DMS114 treated with DMSO at 0.1 percent for 48 hours (cell line): Measurements from ENCODE around the gene PAMR1.

Experiments
- DNase-seq: peaks from one replicate; lab custom pipeline; 2025; ENCODE audit not compliant: unreplicated experiment; lab: John Stamatoyannopoulos, UW

PAMR1 gene

GRCh38 chr11:35496416-35496815, 29.0 kb downstream of the PAMR1 start:
- DNase-seq: no peak

- DNase-seq: no peak
These were observed 30.4 kb downstream of the PAMR1 start for GRCh38 chr11:35494957-35495490.

- no peak for DNase-seq
These were observed 34.1 kb downstream of the PAMR1 start for GRCh38 chr11:35491231-35491871.

DNA sequence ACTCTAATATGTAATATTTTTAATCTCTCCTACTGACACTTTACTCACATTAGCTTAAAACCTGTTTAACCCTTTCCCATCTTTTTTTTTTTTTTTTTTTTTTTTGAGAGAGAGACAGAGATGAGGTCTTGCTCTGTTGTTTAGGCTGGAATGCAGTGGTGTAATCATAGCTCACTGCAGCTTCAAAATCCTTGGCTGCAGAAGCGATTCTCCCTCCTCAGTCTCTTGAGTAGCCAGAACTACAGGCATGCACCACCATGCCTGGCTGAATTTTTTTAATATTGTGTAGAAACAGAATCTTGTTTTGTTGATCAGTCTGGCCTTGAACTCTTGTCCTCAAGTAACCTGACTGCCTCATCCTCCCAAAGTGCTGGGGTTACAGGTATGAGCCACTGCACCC, 37.3 kb downstream of the PAMR1 start:
- DNase-seq: no peak

DNA sequence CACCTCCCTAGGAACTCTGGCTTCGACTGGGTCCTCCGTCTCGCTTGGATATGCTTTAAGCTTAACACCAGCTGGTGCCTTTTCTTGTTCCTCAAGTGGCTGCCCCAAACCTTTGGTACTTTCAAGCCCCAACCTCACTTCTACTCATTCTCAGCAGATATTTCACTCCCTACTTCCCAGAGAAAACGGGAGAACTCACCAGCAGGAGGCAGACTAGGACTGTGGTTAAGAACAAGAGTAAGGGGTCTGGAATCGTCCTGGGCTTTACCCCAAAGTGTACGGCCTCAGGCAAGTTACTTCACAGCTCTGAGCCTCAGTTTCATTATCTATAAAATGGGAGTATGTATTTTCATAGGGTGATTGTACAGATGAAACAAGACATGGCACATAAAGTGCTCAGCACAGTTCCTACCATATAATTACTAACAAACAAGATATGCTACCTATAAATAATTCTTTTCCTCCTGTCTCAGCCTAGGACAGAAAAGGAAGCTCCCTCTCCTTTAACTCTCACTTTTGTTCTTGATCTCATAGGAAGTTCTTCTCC, 37.8 kb downstream of the PAMR1 start:
- peak; percentile 37 for DNase-seq

DNA sequence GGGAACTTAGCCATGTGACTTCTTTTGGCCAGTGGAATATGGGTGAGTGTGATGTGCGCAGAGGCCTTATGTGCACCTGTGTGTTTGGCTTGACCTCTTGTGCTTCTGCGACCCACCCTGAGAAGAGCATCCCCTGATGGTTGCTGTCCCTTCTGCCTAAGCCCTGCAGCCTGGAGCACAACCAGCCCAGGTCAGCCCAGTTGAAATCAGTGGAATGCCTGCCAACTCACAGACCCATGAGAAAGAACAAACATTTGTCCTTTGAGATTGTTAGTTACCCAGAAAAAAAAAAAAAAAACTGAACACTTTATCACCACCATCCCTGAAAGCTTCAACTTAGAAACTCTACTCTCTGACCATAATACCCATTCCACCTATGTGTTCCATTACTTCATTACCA, 38.5 kb downstream of the PAMR1 start:
- DNase-seq: no peak

- peak; percentile 13 for DNase-seq
These were observed 39.0 kb downstream of the PAMR1 start for GRCh38 chr11:35486446-35486845.

DNA sequence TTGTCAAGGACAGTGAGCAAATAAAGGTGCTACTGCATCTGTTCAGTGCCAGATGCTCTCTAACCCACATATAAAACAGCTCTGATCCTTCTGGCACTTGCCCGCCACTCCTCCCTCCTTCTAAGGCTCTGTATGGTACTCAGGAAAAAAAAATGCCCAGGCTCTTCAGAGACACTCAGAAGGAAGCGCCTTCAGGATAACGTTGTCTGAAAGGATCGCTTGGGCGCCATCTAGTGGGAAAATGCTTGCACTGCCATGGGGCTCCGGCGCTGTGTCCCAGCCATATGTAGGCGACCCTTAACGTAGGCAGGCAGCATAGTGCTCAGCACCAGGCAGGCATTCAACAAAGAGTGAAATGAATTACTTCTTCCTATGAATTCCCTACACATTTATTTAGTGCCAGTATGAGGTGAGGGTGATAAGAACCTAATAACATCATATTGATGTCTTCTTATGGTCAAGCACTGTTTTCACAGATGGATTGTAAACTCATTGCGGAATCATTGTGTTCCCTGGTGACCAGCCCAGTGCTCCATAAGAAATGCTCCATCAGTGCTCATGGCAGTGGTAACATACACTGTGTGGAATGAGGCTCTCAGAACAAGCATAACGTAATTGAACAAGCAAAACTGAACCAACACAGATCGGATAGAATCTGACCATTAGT, 39.6 kb downstream of the PAMR1 start:
- peak; percentile 90 for DNase-seq

DNA sequence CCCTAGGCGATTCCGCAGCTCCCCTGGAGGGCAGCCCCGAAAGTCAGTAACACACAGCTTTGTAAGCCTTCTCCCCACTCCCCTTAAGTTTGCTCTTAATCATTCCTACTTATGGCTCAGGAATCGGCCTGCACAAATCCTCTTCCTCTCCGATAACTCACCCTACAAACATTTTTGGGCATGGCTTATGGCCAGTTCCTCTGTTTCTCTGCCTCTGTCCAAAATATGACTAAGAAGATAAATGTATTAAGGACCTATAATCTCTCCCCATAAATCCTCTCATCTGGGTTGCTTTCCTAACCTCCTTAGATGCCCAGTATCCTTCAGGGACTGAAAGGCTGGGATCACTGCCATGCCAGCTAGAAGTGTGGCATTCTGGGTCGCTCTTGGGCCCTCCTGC, 41.0 kb downstream of the PAMR1 start:
- DNase-seq: no peak

GRCh38 chr11:35483131-35483820, 42.1 kb downstream of the PAMR1 start:
- no peak for DNase-seq

DNA sequence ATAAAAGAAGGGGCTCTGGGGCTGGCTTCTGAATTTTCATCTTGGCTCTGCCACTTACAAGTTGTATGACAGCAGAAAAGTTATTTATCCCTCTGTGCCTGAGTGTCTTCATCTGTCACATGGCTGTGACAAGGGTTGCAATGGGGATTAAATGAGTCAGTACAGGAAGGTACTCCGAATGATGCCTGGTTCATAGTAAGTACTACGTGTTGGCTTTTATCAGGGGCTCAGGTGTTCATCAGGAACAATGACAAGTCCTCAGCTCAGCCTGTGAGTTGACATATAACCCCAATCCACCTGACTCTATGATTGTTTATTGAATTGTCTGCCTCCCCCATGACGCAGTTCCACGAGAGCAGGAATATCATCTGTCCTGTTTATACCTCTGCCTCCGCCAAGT, 45.7 kb downstream of the PAMR1 start:
- no peak for DNase-seq

- DNase-seq: no peak
These were observed 46.8 kb downstream of the PAMR1 start for GRCh38 chr11:35478471-35479091.

- DNase-seq: no peak
These were observed 47.5 kb downstream of the PAMR1 start for GRCh38 chr11:35477901-35478300.

- no peak for DNase-seq
These were observed 50.7 kb downstream of the PAMR1 start for GRCh38 chr11:35474688-35475087.

GRCh38 chr11:35473795-35474374, 51.5 kb downstream of the PAMR1 start:
- DNase-seq: no peak

- no peak for DNase-seq
These were observed 54.8 kb downstream of the PAMR1 start for GRCh38 chr11:35470616-35471015.

DNA sequence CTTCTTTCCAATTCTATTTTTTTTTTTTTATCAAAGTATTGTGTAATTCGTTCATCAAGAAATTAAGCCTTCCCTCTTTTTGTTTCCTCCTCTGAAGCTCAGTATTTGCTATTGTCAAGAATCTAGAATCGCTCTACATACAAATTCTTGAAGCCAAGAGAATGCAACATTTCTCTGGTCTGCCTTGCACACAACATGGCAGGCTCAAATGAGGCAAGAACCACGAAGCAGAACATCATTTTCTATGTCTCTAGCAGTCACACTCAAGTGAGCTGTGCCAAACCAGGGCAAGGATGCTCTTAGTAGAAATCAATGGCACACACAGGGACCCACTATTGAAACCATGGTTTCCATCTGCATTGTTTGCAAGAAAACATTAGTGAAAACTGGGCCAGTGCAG, 59.4 kb downstream of the PAMR1 start:
- DNase-seq: no peak

DNA sequence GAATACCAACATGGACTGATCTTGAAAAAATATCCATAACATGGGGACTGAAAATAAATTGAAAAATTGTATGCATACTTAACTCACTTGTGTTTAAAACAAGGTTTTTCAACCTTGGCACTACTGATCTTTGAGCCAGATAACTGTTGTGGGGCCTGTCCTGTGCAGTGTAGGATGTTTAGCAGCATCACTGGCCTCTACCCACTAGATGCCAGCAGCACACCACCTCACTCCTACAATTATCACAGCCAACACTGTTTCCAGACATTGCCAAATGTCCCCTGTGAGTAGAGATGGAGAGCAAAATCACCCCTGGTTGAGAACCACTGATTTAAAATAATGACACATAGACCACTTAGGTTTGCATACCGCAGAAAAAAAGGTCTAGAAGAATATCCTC, 61.1 kb downstream of the PAMR1 start:
- DNase-seq: no peak

DNA sequence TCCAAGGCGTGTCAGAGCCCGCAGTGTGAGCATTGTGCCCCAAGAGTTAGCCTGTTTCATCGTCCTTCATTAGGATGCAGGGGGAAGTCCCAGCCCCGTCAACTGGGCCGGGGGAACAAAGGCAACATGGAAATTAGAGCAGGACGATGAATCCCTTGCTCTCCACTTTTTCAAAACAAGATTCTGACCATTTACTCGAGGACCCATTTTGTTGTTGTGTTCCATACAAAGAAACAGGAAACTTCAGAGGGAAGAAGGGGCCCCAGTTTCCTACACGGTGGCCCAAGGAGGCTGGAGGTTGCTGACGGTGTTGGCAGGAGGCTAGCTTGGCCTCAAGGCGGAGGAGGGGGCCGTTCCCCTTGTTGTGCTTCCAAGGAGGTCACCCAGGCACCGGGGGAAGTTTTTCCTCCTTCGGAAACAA, 62.1 kb downstream of the PAMR1 start:
- no peak for DNase-seq

GRCh38 chr11:35461917-35462538, 63.4 kb downstream of the PAMR1 start:
- DNase-seq: no peak

DNA sequence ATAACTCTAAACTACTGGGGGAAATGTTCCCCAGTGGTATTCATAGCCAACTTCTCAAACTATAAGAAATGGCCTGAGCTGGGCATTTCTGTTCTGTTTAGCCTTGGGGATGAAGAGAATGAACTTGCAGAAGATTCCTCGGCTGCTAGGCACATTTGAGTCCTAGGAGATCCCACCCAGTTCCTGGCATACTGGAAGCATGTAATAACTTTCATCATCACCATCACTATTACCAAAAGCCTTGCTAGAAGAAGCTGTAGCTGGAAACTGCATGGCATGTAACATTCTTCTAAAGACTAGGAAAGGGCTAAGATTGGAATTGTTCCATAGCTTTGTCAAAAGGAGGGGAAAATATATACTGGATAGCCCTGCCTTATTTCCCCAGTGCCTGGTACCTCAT, 65.9 kb downstream of the PAMR1 start:
- DNase-seq: no peak
